HEK293 (cell line): Measurements from ENCODE around the gene LCE3C.

Experiments
- ZNF114 ChIP-seq: fragments of 450-650 bp; formaldehyde crosslinking; IDR thresholded peaks from 2 replicates; pipeline ENCODE4 v1.5.0; 2017; ENCODE audit warnings: missing biosample characterization, missing genetic modification characterization
- ZNF184 ChIP-seq: fragments of 450-650 bp; IDR thresholded peaks from 2 replicates; pipeline ENCODE4 v1.5.1; 2018; ENCODE audit warnings: missing biosample characterization, mild to moderate bottlenecking, missing genetic modification characterization
- ZNF221 ChIP-seq: fragments of 450-650 bp; formaldehyde crosslinking; IDR thresholded peaks from 2 replicates; pipeline ENCODE4 v1.5.1; 2017; ENCODE audit warnings: missing biosample characterization, missing genetic modification characterization, borderline replicate concordance
- ZNF239 ChIP-seq: fragments of 450-650 bp; formaldehyde crosslinking; IDR thresholded peaks from 2 replicates; pipeline ENCODE4 v1.5.1; 2016; ENCODE audit warnings: missing biosample characterization, missing genetic modification characterization
- TF ChIP-seq, protein P1 (sequence below): fragments of 450-650 bp; formaldehyde crosslinking; IDR thresholded peaks from 2 replicates; pipeline ENCODE4 v1.5.1; 2016; ENCODE audit warnings: missing biosample characterization, missing genetic modification characterization

DNA sequence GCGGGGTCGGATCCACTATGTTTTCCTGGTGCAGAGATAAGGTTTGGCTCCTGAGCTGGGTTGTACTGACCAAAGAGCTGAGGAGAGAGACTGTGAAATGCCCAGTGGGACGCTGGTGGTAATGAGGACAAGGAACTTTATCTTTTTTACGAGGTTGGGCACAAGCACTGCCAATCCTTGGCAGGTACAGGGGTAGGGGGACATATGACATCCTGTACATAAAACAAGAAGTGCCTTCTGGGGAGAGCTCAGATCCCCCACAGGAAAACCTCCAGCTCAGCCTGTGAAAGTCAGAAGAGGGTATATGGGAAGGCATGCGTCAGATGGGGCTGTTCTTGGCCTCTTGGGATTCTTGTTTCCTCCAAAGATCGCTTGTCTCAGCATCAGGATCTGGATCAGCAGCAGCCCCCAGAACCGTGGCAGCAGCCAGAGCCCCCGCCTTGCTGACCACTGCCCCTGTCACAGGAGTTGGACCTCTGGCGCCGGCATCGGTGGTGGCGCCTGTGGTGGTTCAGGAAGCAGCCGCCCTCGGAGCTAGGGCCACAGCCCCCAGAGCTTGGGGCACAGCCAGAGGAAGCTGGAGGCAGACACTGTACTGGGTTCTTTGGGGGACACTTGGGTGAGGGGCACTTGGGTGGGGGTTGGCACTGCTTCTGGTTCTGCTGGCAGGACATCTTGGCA lies 34.4 kb upstream of the LCE3C start:
- no peak for TF ChIP-seq ZNF239
- no peak for TF ChIP-seq ZNF221 (tag by site-specific recombination)
- TF ChIP-seq ZNF114 (tag by site-specific recombination), result no peak
- TF ChIP-seq, protein P1, sequence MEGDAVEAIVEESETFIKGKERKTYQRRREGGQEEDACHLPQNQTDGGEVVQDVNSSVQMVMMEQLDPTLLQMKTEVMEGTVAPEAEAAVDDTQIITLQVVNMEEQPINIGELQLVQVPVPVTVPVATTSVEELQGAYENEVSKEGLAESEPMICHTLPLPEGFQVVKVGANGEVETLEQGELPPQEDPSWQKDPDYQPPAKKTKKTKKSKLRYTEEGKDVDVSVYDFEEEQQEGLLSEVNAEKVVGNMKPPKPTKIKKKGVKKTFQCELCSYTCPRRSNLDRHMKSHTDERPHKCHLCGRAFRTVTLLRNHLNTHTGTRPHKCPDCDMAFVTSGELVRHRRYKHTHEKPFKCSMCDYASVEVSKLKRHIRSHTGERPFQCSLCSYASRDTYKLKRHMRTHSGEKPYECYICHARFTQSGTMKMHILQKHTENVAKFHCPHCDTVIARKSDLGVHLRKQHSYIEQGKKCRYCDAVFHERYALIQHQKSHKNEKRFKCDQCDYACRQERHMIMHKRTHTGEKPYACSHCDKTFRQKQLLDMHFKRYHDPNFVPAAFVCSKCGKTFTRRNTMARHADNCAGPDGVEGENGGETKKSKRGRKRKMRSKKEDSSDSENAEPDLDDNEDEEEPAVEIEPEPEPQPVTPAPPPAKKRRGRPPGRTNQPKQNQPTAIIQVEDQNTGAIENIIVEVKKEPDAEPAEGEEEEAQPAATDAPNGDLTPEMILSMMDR (tag by site-specific recombination), result no peak
- no peak for TF ChIP-seq ZNF184 (tag by site-specific recombination)
